Thyroid gland (tissue), 4 donors: ENCODE measurements around the gene C1QTNF8.

ENCODE experiments used
- CTCF ChIP-seq, 6 experiments: fragments of 200-600 bp in 3 of 6; fragments of 450-650 bp in 3 of 6; sonication (generic) in 3 of 6; IDR thresholded peaks; one replicate each; pipeline ENCODE4 v1.5.1; 2016 to 2019; ENCODE audit warnings: antibody characterized with exemption in 6 of 6, mild to moderate bottlenecking in 2 of 6, inconsistent platforms in 1 of 6, moderate library complexity in 1 of 6
- POLR2A ChIP-seq, 2 donors: fragments of 450-650 bp; IDR thresholded peaks; one replicate each; pipeline ENCODE4 v1.6.1; 2017; ENCODE audit warnings: antibody characterized with exemption in 2 of 2, mild to moderate bottlenecking in 2 of 2, moderate library complexity in 1 of 2

- TF ChIP-seq POLR2A (IDR thresholded peaks at IDR 0.05) (no peak), CTCF (IDR thresholded peaks at IDR 0.05) (no peak)
Measured at GRCh38 chr16:1126586-1126985, 30.5 kb upstream of the C1QTNF8 start.
